H1 (cell line): ENCODE results near the gene NELFB. TPM values are rescaled to one million over a fixed set of nuclear protein-coding genes. Genes with fewer than 3 reads are reported as not detected.

Source experiments
- GTF2F1 ChIP-seq: IDR thresholded peaks from 2 replicates; pipeline ENCODE4 v1.6.1; 2012; ENCODE audit warnings: low read depth, low read length, improper control_type of control experiment, borderline replicate concordance
- JUN ChIP-seq: IDR thresholded peaks from 2 replicates; pipeline ENCODE4 v1.6.1; 2011; ENCODE audit warnings: low read depth, mild to moderate bottlenecking, improper control_type of control experiment, low read length
- polyA plus RNA-seq, 7 experiments: library from polyadenylated mRNA; depleted of rRNA in 3 of 7; stranded (reverse) in 5 of 7; unstranded in 2 of 7; fragments of >200 nt in 5 of 7; fragments of 200-250 nt in 2 of 7; gene quantifications; 1 replicate in 5 of 7; 2 replicates in 1 of 7; 4 replicates in 1 of 7; pipeline versions ENCODE4 v1.2.1 to v1.2.3, GENCODE V29; 2011 to 2013; ENCODE audit warnings: missing spikeins in 2 of 7, mixed read lengths in 2 of 7
- total RNA-seq: library from RNA; stranded (reverse); fragmentation: NEBNext Ultra II Directional; extraction: Animal tissue kit (Norgen Biotek cat#: 25700); gene quantifications from 2 replicates; pipeline ENCODE4 v1.2.1, GENCODE V29; 2021

NELFB gene
- total and polyA plus RNA-seq, 2 of the 8 experiments (the other 6 are each of a cell fraction or from before 2014, with no cell fraction given) = 57.6 to 78.0 TPM

- TF ChIP-seq JUN (no peak), GTF2F1 (no peak)
These were observed 4.6 kb upstream of the NELFB start (continued) for GRCh38 chr9:137250329-137251193.
